Memory B cell (primary cell): ENCODE results near the gene NRXN2.

Source experiments
- ATAC-seq: fragments of 150-1000 bp; cut with Tn5 transposase; 2 replicates; pipeline ENCODE4 v1.10.0; 2021; ENCODE audit warnings: low read depth, mild to moderate bottlenecking, moderate library complexity
- DNase-seq, 2 donors: peaks; one replicate each; pipeline ENCODE4 v3.0.0; 2022; ENCODE audit warnings: low spot score in 2 of 2
- H3K27ac Mint-ChIP-seq: one replicate; pipeline ENCODE4 v1.8.0; 2022; ENCODE audit warnings: mild to moderate bottlenecking, moderate library complexity, mixed read lengths
- H3K27me3 Mint-ChIP-seq: one replicate; pipeline ENCODE4 v1.8.0; 2022; ENCODE audit warnings: mixed read lengths
- H3K36me3 Mint-ChIP-seq: one replicate; pipeline ENCODE4 v1.8.0; 2022; ENCODE audit warnings: mild to moderate bottlenecking, mixed read lengths
- H3K4me1 Mint-ChIP-seq: one replicate; pipeline ENCODE4 v1.8.0; 2022; ENCODE audit warnings: mixed read lengths
- H3K4me3 Mint-ChIP-seq: one replicate; pipeline ENCODE4 v1.8.0; 2022; ENCODE audit warnings: mild to moderate bottlenecking, moderate library complexity, mixed read lengths
- H3K9me3 Mint-ChIP-seq: one replicate; pipeline ENCODE4 v1.8.0; 2022; ENCODE audit warnings: mixed read lengths

The NRXN2 gene

GRCh38 chr11:64753380-64754123, 30.6 kb upstream of the NRXN2 start:
- Mint-ChIP-seq H3K4me3 (no peak overlapping the region), H3K4me1 (peaks cover 22% of the 10 kb centered on the region), H3K27me3 (no peaks in the 10 kb centered on the region), H3K27ac (peak overlapping the region; percentile 55), H3K9me3 (no peaks in the 10 kb centered on the region), H3K36me3 (peaks cover 12% of the 10 kb centered on the region)
- DNase-seq = no peak
- ATAC-seq = no peak

DNA sequence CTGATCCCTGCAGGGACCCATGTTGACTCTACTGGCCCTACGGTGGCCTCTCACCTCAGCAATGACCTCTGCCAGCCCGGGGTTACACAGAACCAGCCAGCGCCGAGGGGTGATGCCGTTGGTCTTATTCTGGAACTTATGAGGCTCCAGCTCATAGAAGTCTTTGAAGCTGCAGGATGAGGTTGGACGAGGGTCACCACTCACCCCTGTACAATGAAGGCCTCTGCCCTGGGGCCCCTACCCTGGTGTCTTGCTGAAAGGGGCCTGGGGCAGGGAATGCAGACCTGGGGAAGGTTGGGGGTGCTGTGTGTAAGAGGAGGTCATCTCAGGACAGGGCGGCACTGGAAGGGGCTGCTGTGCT, 30.0 kb upstream of the NRXN2 start:
- Mint-ChIP-seq H3K9me3 (no peaks in the 10 kb centered on the region), H3K27ac (no peak overlapping the region), H3K4me3 (no peak overlapping the region), H3K36me3 (peaks cover 12% of the 10 kb centered on the region), H3K27me3 (no peaks in the 10 kb centered on the region), H3K4me1 (peaks cover 25% of the 10 kb centered on the region)
- DNase-seq = no peak
- ATAC-seq = no peak

DNA sequence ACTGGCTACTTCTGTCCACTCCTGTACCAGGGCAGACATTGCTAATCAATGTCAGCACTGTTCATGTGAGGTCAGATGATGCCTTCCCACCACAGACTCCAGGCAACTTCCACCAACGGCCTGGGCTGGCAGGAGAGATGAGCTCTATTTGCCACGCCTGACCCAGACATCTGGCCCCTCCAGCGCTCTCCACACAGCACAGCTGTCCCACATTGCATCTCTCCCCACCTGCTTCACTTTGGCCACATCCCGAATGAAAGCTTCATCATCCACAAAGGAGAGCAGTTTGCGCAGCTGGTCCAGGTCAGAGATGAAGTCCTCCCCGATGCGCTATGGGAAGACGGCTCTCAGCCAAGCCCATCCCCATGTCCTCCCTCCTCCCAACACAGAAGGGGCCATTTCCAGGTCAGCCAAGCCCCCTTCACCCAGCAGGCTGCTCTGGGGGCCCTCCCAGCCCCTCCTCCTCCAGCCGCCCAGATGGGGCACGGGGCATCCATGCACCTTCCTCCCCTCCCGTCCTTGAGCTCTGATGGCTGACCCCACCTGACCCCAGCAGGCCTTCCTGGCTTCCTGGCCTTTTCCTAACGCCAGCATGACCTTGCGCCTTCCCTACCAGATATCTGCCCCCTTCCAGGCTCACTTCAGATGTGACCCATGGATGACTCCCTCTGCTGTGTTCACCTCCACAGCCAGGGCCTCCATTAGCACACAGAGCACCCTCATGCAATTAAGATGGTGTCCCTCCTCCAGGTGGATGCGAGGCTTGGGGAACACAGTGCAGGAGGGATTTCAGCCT, 29.4 kb upstream of the NRXN2 start:
- no peak for ATAC-seq
- DNase-seq = no peak
- Mint-ChIP-seq H3K36me3 (peaks cover 12% of the 10 kb centered on the region), H3K27ac (no peak overlapping the region), H3K27me3 (no peaks in the 10 kb centered on the region), H3K9me3 (no peaks in the 10 kb centered on the region), H3K4me1 (peaks cover 23% of the 10 kb centered on the region), H3K4me3 (no peak overlapping the region)

GRCh38 chr11:64751580-64751979, 28.6 kb upstream of the NRXN2 start:
- Mint-ChIP-seq H3K9me3 (no peaks in the 10 kb centered on the region), H3K27me3 (no peaks in the 10 kb centered on the region), H3K36me3 (peaks cover 12% of the 10 kb centered on the region), H3K27ac (no peak overlapping the region), H3K4me1 (peaks cover 23% of the 10 kb centered on the region), H3K4me3 (no peak overlapping the region)
- DNase-seq (no peak), ATAC-seq (no peak)

GRCh38 chr11:64751136-64751535, 28.1 kb upstream of the NRXN2 start:
- Mint-ChIP-seq H3K27me3 (no peaks in the 10 kb centered on the region), H3K36me3 (peaks cover 12% of the 10 kb centered on the region), H3K4me3 (no peak overlapping the region), H3K9me3 (no peaks in the 10 kb centered on the region), H3K4me1 (peaks cover 26% of the 10 kb centered on the region), H3K27ac (no peak overlapping the region)
- ATAC-seq = no peak
- DNase-seq = no peak

DNA sequence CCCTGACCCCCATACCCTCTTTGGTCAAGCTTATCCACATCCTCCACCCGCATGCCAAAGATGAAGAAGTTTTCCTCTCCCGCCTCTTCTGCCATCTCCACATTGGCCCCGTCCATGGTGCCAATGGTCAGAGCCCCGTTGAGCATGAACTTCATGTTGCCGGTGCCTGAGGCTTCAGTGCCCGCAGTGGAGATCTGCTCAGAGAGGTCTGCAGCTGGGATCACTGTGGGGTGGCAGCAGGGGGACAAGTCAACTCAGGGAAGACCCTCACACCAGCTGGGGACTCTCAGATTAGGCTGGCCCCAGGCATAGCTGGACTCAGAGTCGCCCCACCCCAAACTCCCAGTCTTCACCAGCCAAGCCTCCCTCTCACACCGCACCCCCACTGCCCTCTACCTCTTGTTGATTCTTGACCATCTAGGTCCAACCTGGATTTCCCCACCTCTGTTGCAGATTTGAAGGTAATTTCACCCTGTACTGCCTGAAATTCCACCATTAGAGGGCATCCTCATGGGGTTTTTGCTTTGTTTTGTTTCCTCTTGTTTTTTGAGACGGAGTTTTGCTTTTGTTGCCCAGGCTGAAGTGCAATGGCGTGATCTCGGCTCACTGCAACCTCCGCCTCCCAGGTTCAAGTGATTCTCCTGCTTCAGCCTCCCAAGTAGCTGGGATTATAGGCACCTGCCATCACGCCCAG, 27.5 kb upstream of the NRXN2 start:
- Mint-ChIP-seq H3K9me3 (no peaks in the 10 kb centered on the region), H3K4me3 (peak overlapping the region; percentile 11), H3K36me3 (peaks cover 12% of the 10 kb centered on the region), H3K27ac (peak overlapping the region; percentile 3), H3K4me1 (peaks cover 26% of the 10 kb centered on the region), H3K27me3 (no peaks in the 10 kb centered on the region)
- DNase-seq (no peak), ATAC-seq (no peak)

- peak overlapping the region; percentile 53 for H3K4me3 Mint-ChIP-seq
- DNase-seq = no peak
- peaks cover 31% of the 10 kb centered on the region for H3K4me1 Mint-ChIP-seq
- peak overlapping the region; percentile 79 for H3K27ac Mint-ChIP-seq
- H3K9me3 Mint-ChIP-seq = no peaks in the 10 kb centered on the region
- peaks cover 11% of the 10 kb centered on the region for H3K36me3 Mint-ChIP-seq
- ATAC-seq = no peak
- H3K27me3 Mint-ChIP-seq = no peaks in the 10 kb centered on the region
Measured at GRCh38 chr11:64747961-64748665, 25.1 kb upstream of the NRXN2 start.

GRCh38 chr11:64746486-64746885, 23.5 kb upstream of the NRXN2 start:
- H3K4me1 Mint-ChIP-seq = peaks cover 29% of the 10 kb centered on the region
- H3K36me3 Mint-ChIP-seq = peaks cover 5% of the 10 kb centered on the region
- DNase-seq (no peak), ATAC-seq (no peak)
- H3K9me3 Mint-ChIP-seq = no peaks in the 10 kb centered on the region
- no peaks in the 10 kb centered on the region for H3K27me3 Mint-ChIP-seq
- peak overlapping the region; percentile 90 for H3K4me3 Mint-ChIP-seq
- H3K27ac Mint-ChIP-seq = peak overlapping the region; percentile 97

- peak overlapping the region; percentile 97 for H3K27ac Mint-ChIP-seq
- no peaks in the 10 kb centered on the region for H3K27me3 Mint-ChIP-seq
- peaks cover 6% of the 10 kb centered on the region for H3K36me3 Mint-ChIP-seq
- no peaks in the 10 kb centered on the region for H3K9me3 Mint-ChIP-seq
- ATAC-seq = peak; percentile 42
- H3K4me3 Mint-ChIP-seq = peak overlapping the region; percentile 90
- peak; percentile 78 to 87 for DNase-seq
- peaks cover 31% of the 10 kb centered on the region for H3K4me1 Mint-ChIP-seq
Measured at GRCh38 chr11:64745521-64746328, 22.7 kb upstream of the NRXN2 start.

GRCh38 chr11:64745189-64745520, 22.2 kb upstream of the NRXN2 start:
- Mint-ChIP-seq H3K36me3 (peaks cover 7% of the 10 kb centered on the region), H3K27me3 (no peaks in the 10 kb centered on the region), H3K4me3 (peak overlapping the region; percentile 90), H3K9me3 (no peaks in the 10 kb centered on the region), H3K27ac (peak overlapping the region; percentile 97), H3K4me1 (peaks cover 32% of the 10 kb centered on the region)
- ATAC-seq (peak; percentile 50), DNase-seq (peak in 1 of 2 donors; percentile 92)

DNA sequence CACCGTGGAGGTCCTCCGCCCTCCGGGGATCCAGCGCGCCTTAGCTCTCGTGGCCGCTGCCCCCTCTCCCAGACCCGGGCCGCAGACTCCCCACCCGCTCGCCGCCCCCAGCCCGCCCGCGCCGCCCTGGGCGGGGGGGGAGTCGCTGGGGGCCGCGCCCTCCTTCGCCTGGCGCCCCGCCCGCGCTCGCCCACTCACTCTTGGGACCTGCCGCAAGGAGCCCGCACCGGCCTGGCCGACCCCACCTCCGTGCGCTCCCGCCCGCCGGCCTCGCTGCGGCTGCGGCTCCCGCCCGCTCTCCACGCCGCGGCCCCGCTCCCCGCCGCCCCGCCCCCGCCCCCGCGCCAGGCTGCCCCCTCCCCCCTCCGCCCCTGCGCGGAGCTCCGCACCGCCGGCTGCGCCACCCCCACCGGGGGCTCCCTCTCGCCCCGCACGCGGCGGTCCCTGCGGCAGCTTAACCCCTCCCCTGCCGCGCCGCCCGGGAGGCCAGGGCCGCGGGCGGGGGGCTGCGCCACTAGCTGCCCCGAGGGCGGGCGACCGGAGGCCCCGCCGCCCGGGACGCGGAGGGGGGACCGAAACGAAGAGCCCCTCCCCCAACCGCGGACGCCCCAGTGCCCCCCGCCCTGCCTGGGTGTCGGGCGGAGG, 21.7 kb upstream of the NRXN2 start:
- DNase-seq = no peak

GRCh38 chr11:64743591-64744543, 20.9 kb upstream of the NRXN2 start, which contains the start of gene RASGRP2:
RASGRP2 (minus strand) TSS chr11:64744142; CDS start chr11:64742866, 1,276 bp downstream.
- ATAC-seq = peak; percentile 50
- peak within 1 kb of the TSS; percentile 97 for H3K27ac Mint-ChIP-seq
- peak within 1 kb of the TSS; percentile 94 for H3K4me3 Mint-ChIP-seq
- H3K4me1 Mint-ChIP-seq = peaks cover 38% of the 10 kb centered on the region
- peak; percentile 93 to 97 for DNase-seq
- H3K27me3 Mint-ChIP-seq = no peaks in the 10 kb centered on the region
- no peaks in the 10 kb centered on the region for H3K9me3 Mint-ChIP-seq
- peaks cover 14% of the 10 kb centered on the region for H3K36me3 Mint-ChIP-seq

More for the DNA sequence above, 21.7 kb upstream of the NRXN2 start:
- H3K27me3 Mint-ChIP-seq = no peaks in the 10 kb centered on the region
- ATAC-seq = peak; percentile 5
- H3K27ac Mint-ChIP-seq = peak overlapping the region; percentile 97
- H3K4me3 Mint-ChIP-seq = peak overlapping the region; percentile 94
- H3K36me3 Mint-ChIP-seq = peaks cover 10% of the 10 kb centered on the region
- H3K4me1 Mint-ChIP-seq = peaks cover 34% of the 10 kb centered on the region
- H3K9me3 Mint-ChIP-seq = no peaks in the 10 kb centered on the region
